Measurements from ENCODE around the gene RHOBTB3.

RHOBTB3 gene

DNA sequence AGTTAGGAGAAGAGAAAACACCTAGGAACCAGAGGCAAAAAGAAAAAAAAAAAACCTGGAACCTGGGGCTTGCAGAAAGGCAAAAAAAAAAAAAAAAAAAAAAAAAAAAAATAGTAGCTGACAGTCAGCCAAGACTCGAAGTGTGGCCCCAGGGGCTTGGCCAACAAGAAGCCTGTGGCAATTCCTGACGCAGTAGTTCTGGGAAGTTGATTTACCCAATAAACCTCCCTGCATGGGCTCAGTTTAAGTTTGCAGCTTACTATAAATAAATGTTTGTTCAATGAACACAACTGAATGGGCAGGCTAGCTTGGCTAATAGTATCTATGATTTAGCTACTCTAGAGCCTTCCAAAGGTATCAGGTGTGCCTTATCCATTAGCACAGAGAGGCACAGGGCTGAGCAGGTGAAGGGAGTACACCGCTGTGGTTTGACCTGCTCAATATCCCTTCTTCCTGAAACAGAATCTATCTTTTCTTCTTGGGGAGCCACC, 112.6 kb downstream of the RHOBTB3 start:
- no peak for DNase-seq

GRCh38 chr5:95845391-95845790, 114.3 kb downstream of the RHOBTB3 start:
- no peak for DNase-seq
